Neural crest cell (in vitro differentiated cells): ENCODE measurements around the gene TSHR. TPM values are rescaled to one million over a fixed set of nuclear protein-coding genes. Genes with fewer than 3 reads are reported as not detected.
"Not testable (repeated sequence)": the region's sequence is repeated elsewhere in the genome, so short reads cannot be mapped to it uniquely, and the experiment has no call there.

Experiments
- DNase-seq: peaks from one replicate; pipeline ENCODE4 v3.0.0; 2021; ENCODE audit warnings: low read depth, mixed read lengths, low spot score
- H3K27ac Mint-ChIP-seq: one replicate; pipeline ENCODE4 v1.8.0; 2021; ENCODE audit warnings: mild to moderate bottlenecking, mixed read lengths; ENCODE audit not compliant: unreplicated experiment
- H3K27me3 Mint-ChIP-seq: 2 replicates; pipeline ENCODE4 v1.8.0; 2021; ENCODE audit warnings: low read depth, mild to moderate bottlenecking, mixed read lengths
- H3K36me3 Mint-ChIP-seq: 2 replicates; pipeline ENCODE4 v1.8.0; 2021; ENCODE audit warnings: low read depth, mild to moderate bottlenecking, mixed read lengths
- H3K4me1 Mint-ChIP-seq: 2 replicates; pipeline ENCODE4 v1.8.0; 2021; ENCODE audit warnings: mixed read lengths
- H3K4me3 Mint-ChIP-seq: one replicate; pipeline ENCODE4 v1.8.0; 2021; ENCODE audit warnings: mild to moderate bottlenecking, mixed read lengths
- H3K9me3 Mint-ChIP-seq: 2 replicates; pipeline ENCODE4 v1.8.0; 2021; ENCODE audit warnings: mixed read lengths
- CTCF ChIP-seq: fragments of 200-600 bp; sonication (generic); conservative IDR thresholded peaks from 2 replicates; pipeline ENCODE4 v1.5.0; 2021; ENCODE audit warnings: antibody characterized with exemption, mild to moderate bottlenecking
- total RNA-seq: library from RNA; stranded (reverse); gene quantifications from 2 replicates; pipeline ENCODE4 v1.2.1, GENCODE V29; 2021

Gene TSHR
- total RNA-seq, 1 donor from 2014 or later = not detected

GRCh38 chr14:81009346-81009745 is 53.9 kb downstream of the TSHR start:
- TF ChIP-seq CTCF = no peak
- Mint-ChIP-seq H3K4me3 (no peak overlapping the region), H3K4me1 (no peaks in the 10 kb centered on the region), H3K27me3 (no peaks in the 10 kb centered on the region), H3K9me3 (peaks cover 4% of the 10 kb centered on the region), H3K27ac (no peak overlapping the region), H3K36me3 (no peaks in the 10 kb centered on the region)
- no peak for DNase-seq

DNA sequence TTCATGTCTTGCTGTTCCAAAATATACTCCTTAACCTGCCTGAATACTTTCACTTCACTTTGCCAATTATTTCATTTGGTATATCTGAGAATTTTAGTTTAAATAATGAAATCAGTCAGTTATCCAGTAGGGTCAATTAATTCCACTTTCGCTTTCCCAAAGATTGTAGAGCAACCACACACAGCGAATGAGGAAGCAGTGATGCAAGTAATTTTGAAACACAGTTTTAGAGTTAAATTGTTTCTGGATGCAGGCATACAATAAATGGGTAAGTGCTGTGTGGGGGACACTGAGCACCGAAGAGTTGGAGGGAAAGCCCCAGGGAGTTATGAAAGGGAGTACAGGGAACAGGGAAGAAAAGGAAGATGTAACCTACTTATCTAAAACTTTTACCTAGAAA is 62.8 kb downstream of the TSHR start:
- H3K27me3 Mint-ChIP-seq = no peaks in the 10 kb centered on the region
- no peaks in the 10 kb centered on the region for H3K36me3 Mint-ChIP-seq

GRCh38 chr14:81018684-81019083 is 63.3 kb downstream of the TSHR start:
- Mint-ChIP-seq H3K9me3 (peaks cover 6% of the 10 kb centered on the region), H3K36me3 (no peaks in the 10 kb centered on the region), H3K27ac (no peak overlapping the region), H3K4me1 (no peaks in the 10 kb centered on the region), H3K4me3 (no peak overlapping the region), H3K27me3 (no peaks in the 10 kb centered on the region)
- TF ChIP-seq CTCF = no peak
- DNase-seq = no peak

More for the DNA sequence above, 62.8 kb downstream of the TSHR start:
- no peak for DNase-seq
- no peak overlapping the region for H3K4me3 Mint-ChIP-seq
- no peak for TF ChIP-seq CTCF
- no peak overlapping the region for H3K27ac Mint-ChIP-seq
- H3K4me1 Mint-ChIP-seq = no peaks in the 10 kb centered on the region
- peaks cover 6% of the 10 kb centered on the region for H3K9me3 Mint-ChIP-seq

DNA sequence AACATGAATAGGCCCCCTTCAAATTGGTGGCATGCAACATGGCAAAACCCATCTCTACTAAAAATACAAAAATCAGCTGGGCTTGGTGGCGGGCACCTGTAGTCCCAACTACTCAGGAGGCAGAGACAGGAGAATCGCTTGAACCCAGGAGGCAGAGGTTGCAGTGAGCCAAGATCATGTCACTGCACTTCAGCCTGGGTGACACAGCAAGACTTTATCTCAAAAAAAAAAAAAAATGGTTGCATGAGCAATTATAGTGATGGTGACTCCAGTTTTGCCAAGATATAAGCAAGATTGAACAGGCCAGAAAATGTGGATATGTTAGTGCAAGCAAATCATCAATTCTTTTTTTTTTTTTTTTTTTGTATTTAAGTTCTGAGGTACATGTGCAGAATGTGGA is 63.7 kb downstream of the TSHR start:
- H3K27ac Mint-ChIP-seq, H3K27me3 Mint-ChIP-seq, H3K36me3 Mint-ChIP-seq, H3K4me1 Mint-ChIP-seq, H3K4me3 Mint-ChIP-seq, H3K9me3 Mint-ChIP-seq, DNase-seq: not testable (repeated sequence)

DNA sequence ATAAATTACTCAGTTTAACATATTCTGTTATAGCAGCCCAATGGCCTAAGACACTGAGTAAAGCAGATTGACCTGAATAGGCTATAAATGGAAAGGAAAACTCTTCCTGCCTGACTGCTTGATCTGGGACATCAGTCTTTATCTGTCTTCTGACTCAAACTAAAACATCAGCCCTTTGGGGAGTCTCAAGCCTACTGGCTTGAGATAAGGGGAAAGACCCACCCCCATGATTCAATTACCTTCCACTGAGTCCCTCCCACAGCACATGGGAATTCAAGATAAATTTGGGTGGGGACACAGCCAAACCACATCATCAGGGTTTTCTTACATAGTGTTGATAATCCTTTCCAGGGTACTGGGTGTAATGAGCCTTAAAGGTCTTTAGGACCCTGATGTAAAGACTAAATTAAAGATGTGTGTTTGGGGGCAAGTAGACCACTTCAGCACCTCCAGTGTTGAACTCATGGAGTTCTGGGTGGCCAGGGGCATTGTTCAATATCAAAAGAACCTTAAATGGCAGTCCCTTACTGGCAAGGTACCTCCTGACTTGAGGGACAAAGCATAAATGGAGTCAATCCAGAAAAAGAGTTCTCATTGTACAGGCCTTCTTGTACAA is 67.8 kb downstream of the TSHR start:
- TF ChIP-seq CTCF = no peak
- Mint-ChIP-seq H3K27me3 (no peaks in the 10 kb centered on the region), H3K4me3 (no peak overlapping the region), H3K4me1 (no peaks in the 10 kb centered on the region), H3K36me3 (no peaks in the 10 kb centered on the region), H3K27ac (no peak overlapping the region), H3K9me3 (no peaks in the 10 kb centered on the region)
- DNase-seq = no peak

DNA sequence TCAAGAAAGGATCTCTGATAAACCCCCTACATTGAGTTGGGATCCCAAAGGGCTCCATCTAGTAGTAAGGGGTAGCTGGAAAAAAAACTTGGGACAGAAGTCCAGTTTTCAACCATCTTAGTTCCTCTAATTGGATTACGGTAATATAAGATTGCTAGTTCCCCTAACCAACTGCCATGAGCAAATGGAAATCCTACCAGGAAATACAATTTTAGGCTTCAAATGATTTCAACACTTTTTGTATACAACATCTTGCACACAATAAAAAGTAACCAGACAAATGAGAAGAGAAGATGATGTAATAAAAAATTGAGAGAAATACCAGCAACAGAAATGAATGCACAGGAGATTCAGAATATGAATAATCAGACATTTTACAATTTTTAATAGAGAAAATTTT is 73.0 kb downstream of the TSHR start:
- Mint-ChIP-seq H3K9me3 (peaks cover 2% of the 10 kb centered on the region), H3K4me1 (peaks cover 4% of the 10 kb centered on the region), H3K36me3 (peaks cover 2% of the 10 kb centered on the region), H3K27ac (no peak overlapping the region), H3K4me3 (no peak overlapping the region), H3K27me3 (no peaks in the 10 kb centered on the region)
- no peak for DNase-seq
- no peak for TF ChIP-seq CTCF
